Ammon's horn (tissue), 1 donor: Measurements from ENCODE around the gene ARMH2.

Experiments
- DNase-seq: peaks from one replicate; pipeline ENCODE4 v3.0.0-alpha.2; 2016; ENCODE audit warnings: low spot score

Gene ARMH2

DNA sequence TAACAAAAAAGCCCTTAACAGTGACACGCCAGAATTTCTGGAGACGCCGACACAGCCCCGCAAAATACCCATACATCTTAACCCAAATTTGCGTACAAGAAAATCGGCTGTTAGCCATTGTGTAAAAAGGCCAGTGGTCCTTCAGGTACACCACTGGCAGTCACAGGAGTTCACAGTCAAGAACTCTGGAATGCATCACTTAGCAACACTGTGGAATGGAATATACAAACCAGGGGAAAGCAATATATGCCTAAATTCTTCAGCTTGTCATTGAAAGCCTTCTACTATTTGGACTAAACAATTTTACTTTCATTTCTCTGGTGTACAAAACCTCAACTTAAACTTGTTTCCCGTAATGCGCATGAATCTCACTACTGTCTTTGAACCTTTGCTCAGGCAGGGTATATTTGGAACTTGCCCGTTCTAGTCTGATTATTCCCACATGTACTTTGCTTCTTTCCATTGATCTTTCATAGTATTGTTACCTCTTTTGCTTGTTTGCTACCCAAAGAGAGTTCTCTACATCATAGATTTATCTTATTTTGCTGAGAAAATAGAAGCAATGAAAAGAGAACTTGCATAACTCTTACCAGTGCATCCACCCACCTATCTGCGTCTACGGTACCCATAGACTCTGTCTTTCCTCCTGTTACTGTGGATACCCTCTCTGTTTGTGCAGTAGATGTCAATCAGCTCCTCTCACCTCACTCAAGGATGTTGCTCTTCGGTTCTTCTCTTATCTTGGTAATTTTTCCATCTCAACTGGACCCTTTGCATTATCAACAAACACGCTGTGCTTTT is at the start of gene ARMH2:
Gene ARMH2, minus strand, starts transcription at position 178 of the 801 bp plus-strand sequence. Its CDS starts 60 bp downstream, at position 118.
- no peak for DNase-seq

DNA sequence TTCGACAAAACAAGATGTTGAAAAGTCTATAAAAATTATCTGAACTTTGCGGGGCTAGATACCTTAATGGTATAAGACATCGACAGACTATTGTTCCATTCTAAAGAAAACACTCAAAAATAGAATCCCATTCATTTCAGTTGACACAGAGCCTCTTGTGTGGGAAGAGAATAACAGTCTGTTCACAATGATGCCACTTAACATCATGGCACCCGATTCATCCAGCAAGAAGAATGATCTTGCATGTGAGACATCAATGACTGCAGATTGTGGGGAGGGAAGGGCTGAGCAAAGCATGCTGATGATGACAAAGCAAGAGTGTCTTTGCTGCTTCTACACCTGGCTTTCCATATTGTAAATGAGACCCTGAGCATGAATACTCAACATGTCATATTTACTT is 49.7 kb upstream of the ARMH2 start:
- peak; percentile 85 for DNase-seq

DNA sequence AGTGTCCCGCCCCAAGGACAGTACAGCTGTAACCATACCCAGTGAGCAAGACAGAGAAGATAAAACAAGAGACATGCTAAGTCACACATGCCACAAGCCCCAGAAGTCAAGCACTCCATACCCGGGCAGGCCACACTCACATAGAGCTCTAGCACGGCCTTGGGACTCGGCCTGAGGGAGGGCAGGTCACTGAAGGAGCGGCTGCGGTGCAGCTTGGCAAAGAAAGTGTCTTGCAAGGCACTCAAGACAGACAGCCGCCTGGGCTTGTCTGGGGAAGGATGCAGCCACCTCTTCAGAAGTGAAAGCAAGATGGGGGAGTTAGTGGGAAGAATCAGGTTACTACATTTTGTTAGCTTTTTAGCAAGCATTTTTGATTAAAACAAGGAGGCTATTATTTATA is 48.7 kb upstream of the ARMH2 start:
- no peak for DNase-seq

DNA sequence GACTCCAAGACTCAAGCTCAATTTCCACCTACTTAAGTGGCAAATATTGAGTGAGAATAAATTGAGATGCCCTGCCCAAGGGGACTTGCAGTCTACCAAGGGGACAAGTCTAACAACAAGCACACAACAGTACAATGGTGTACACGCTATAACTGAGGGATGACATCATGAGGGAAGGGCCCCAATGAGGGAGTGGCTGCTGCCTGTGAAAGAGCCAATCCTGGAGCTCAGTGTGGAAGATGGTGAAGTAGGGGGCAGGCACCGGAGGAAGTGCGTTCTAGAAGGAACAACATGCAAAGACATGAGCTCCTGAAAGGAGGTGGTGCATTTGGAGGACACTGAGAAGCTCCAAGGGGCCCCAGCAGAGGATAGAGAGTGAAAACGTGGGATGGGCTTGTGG is 46.9 kb upstream of the ARMH2 start:
- DNase-seq, result no peak

DNA sequence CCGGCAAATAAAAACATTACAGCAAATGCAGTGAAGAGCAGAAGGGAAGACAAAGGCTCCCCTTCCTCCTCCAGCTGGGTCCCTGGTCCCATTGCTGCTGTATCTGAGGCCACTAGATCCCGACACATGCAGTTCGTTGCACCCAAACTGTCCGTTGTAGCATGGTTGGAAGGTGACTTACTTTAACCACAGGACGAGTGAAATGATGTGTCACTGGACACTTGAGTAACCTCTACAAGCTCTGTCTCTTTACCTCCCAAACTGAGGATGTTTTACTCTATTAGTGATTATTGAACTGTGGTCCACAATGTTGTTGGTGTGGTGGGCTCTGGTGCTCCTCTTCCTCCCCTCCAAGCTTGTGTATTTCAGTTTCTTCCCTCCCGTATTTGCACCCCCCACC is 46.2 kb upstream of the ARMH2 start:
- DNase-seq, result no peak

DNA sequence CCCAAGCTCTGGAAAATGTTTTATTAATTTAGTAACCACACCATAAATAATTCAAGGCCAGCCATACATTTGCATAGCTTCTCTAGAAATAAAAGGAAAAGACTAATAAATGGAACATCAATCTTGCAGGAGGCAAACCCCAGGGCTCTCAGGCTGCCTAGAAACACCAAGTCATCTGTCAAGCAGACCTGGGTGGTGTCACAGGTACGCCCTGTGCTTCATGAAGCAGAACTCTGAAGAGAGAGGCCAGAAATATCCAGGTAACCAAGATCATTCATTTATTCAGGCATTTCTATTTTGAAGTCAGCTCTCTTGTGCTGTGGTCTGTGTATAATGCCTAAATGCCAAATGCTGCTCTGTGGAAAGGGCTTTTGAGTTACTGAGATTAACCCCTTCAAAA is 45.3 kb upstream of the ARMH2 start:
- no peak for DNase-seq

DNA sequence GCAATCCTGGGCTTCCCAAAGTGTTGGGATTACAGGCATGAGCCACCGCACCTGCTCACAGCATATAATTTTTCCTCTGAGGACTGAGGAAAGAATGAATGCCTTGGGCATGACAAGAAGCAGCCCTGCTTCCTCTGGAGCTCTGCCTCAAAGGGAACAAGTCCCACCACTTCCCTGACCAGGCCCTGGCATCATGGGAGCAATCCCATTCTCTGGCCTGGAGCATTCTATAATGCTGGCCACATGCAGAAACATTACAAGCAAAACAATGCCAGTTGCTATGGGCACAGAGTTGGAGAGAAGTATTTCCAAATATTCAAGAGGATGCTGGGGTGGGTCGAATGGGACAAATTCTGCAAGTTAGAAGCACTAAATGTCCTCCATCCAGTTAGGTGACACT is 41.5 kb upstream of the ARMH2 start:
- DNase-seq, result no peak

DNA sequence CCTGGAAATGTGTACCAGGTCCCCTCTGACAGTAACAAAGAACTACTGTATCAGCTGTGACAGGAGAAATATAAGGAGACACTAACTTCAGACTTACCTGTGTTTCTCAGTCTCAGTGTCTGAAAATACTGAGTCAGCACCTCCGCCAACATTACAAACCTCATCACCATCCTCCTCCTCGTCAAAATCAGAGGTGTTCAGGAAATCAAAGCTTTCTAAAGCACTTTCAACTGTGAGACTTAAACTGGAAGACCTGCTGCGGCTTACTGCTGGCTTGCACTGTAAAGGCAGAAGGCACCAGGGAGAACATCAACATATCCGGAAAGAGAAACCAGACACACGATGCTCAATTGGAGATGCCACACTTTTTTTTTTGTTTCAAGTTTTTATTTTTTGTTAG is 40.3 kb upstream of the ARMH2 start:
- DNase-seq, result no peak

DNA sequence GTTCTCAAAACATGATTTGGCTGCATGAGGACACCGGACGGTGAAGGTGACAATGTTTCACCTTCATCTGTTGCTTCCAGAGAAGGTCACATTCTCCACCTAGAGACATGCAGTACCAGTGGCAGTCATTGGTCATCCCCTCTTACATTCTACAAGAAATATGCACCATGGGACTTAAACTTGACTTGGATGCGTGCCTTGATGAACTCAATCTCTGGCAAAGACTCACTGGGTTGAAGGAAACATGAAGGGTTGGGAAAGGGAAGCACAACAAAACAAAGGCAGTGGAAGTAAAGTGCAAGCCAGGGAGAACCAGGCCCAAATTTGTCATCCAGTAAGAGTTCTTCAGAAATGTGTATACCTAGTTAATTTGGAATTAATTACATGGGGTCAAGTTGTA is 39.4 kb upstream of the ARMH2 start:
- no peak for DNase-seq

DNA sequence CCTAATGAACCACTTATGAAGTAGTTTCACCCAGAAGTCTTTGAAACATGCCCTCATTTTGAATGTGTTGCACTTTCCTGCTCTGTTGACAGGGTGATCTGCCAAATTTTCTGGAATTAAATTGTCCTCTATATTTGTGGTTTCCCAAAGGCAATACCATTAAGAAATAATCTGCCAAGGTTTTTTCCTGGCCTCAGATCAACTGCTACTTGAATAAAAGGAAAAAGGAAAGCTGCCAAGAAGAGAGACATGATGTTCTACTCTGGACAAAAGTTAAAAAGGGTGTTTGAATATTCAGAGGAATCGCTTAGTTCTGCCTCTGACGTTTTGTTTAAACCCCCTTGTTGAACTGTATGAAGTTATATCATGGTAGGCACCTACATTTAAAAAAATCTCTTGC is 37.4 kb upstream of the ARMH2 start:
- peak; percentile 59 for DNase-seq

DNA sequence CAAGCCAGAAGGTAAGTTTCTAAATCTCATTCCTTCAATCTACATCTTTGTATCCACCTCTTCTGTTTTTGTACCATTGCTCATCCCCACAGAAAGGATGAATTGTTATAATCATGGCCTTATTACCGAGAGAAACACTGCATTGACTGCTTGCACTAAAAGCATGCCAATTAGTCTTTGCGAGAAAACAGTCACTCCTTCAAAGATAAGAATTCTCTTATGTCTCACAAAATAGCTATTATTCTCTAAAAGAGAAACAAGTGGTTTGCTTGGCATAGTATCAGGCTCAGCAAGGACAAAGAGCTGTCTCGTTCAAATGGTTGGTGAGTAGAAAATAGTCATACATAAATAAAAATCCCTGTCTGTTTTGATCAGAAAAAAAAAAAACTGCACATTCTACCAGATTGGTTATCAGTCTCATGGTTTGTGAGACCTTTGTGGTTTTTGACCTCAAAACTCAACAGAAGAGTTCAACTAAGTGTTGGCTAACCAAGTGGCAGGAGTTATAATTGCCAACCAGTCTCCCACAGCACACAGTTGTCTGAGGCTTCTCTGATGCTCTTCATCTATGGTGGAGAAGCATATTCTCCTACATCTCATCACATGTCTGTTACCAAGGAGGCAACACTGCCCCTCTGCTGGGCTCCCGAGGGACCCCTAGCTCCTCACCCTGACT is 35.1 kb upstream of the ARMH2 start:
- DNase-seq, result no peak

DNA sequence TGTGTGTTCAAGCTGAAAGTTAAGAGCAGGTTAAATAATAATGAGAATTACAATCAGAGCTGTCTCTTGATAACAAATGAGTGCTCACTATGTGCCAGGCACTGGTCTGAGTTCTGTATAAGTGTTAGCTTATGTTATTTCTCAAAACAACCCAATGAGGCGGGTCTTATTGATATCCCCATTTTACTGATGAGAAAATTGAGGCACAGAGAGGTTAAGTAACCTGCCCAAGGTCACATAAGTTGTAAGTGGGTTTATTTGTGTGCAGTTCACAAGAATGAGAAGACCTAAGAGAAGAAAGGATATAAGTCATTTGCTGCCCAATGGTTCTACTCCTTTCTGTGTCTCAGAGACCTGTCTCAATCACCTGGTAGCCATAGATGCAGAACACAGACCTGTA is 34.1 kb upstream of the ARMH2 start:
- no peak for DNase-seq

DNA sequence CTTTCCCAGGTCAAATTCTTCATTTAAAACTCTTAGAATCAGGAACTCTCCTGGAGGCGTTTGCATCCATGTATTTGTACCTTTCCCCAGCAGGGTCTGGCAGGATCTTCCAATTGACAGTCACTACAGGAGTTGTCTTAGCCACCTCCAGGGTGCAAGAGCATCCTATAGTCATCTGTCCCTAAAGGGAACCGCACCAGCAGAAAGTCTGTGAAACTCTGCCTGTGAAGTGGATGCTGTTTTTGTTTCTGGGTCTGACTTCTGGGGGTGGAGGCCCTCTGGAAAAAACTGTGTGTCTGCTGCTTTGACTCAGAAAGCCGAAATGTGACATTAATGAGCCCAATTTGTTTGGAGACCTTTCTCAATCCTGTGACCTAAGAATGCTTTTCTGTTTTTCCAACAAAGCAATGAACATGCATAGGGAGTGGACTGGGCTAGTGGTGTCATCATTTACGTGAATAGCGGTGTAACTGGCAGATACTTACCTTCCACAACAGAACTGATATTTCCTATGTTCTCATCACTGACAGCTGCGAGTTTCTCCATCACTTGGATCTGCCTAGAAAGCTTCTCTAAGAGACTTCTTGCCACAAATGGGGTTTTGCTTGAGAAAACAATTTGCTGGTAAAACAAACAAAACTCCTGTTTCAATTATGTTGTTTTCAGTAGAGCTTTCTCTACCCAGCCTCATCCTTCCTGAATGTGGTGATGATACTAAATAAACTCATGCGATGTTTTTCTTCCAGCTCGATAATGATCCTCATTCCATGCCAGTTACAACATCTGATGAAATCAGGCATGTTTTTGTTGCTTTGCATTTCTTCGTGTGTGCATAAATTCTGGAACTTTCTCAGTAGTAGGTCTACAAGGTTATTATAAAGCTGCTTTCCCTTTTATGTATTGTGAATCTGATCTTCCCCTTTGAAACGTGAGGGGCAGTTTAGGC is 33.3 kb upstream of the ARMH2 start:
- DNase-seq, result no peak

DNA sequence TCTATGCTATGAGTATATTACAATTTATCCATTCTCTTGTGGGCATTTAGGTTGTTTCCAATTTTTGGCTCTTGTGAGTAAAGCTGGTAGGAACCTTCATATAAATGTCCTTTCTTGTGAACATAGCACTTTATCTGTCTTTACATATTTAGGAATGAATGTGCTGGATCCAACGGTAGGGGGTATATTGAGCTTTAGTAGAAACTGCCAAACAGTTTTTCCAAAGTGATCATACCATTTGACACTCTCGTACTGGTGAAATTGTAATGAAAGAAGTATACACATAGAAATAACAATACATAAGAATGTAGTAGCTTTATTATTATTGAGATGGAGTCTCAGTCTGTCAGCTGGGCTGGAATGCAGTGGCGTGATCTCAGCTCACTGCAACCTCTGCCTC is 30.9 kb upstream of the ARMH2 start:
- no peak for DNase-seq

DNA sequence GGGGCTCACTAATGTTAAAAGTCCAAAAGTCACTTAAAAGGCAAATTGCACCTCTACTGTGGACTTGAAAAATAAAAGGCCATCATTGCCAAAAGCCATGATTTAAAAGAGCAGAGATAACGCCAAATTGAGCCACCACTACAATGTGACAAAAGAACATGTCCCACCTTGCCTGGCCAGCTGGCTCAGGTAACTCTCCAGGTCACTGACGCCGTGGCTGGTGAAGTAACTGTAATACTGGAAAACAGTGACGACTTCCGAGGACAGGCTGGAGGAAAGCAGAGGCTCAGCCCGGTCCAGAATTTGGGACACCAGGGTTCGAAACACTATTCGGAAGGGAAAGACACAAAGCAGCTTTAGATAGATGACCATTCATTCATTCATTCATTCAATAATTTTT is 29.3 kb upstream of the ARMH2 start:
- no peak for DNase-seq

DNA sequence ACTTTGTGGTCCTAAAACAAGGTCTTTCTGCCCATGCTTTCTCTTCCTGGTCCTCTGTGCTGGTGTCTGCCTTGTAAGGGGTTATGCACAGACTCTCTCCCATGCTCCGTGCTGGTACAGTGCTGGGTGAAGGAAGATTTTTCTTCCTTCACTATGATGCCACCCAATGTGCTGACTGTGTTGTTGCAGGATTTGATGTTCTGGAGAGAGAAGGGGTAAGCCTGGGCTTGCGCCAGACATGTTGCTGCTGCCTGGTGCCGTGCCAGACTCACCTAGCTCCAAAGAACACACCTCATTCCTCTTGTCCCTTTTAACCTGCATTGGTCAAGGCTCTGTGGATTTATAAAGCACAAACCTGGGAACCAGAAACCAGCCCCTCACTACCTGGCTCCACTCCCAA is 28.4 kb upstream of the ARMH2 start:
- DNase-seq, result no peak

DNA sequence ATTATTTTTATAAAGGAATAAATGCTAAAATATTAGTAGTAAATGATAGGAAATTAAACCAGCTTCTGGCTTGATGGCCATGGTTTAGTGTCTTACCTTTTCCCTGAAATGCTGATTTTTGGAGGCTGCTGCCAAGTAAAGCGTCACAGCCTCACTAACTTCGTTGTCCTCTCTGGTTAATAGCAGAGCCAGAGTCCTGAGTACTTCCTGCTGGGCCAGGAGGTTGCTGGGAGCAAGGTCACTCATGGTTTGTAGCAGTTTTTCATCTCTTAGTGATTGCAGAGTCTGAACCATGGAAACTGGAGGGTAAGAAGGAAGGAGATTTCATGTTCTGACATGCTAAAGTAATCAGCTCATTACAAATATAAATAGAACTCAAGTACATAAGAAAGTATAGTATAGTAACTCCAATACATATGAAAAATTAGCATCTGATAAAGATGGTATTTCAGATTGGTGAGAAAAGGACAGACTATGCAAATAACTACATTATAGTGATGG is 26.5 kb upstream of the ARMH2 start:
- no peak for DNase-seq

DNA sequence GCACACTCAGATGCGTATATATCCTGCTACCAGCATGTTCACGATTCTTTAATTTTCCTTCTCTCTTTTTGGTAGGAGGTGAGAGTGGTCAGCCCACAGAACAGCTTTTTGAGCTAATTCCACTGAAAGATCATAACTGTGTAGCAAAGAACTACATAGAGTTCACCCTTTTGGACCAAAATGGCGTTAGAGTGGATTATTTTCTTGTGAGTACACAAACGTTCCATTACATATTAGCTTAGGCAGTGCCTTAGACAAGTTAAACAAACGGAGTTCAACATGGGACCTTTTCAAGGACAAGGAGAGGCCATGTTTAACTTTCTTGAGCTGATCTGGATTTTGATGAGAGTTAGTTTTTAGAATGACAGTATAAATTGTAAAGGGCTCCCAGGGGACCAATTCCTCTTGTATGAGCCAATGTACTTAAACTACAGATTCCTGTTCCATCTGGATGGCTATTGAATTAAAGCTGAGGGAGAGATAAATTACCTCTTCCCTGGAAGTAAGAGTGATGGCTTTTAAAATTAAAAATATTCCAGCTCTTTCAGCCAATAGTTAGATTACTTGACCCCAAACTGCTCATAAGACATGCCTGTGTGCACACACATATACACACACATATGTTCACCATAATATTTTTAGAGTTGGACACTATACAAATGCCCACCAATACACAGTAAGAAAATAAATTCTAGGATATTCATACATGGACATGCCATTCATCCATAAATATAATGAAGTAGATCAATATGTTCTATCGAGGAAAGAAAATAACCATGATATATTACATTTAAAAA is 25.6 kb upstream of the ARMH2 start:
- no peak for DNase-seq

DNA sequence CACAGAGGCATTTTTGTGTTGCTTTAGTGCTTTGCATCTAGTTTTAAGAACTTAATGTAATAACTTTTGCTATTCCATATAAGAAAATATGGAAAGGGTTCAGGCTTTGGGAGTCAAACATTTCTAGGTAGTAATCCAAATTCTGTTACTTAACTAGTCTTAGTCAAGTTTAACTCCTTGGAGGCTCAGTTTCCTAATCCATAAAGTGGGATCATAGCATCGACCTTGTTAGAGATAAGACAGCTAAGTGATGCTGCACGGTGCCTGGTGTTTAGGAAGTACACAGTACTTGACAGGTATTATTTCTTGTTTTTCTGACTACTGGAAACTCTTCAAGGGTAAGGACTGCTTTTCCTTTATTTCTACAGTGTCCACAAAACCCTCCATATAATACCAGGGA is 24.5 kb upstream of the ARMH2 start:
- DNase-seq, result no peak

DNA sequence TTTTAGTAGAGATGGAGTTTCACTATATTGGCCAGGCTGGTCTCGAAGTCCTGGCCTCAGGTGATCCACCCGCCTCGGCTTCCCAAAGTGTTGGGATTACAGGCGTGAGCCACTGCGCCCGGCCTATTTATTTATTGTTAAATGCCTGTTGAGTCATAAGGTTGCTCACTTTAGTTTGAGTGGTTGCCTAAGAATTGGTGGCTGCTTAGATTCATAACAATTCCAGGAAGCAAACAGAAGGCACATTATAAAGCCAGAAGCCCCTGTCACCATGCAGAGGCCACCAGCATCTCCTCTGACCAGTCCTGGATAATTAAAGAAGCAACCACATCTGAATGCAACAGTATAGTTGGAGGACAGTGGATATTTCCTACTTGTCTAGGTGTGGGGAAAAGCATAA is 24.0 kb upstream of the ARMH2 start:
- DNase-seq, result no peak

DNA sequence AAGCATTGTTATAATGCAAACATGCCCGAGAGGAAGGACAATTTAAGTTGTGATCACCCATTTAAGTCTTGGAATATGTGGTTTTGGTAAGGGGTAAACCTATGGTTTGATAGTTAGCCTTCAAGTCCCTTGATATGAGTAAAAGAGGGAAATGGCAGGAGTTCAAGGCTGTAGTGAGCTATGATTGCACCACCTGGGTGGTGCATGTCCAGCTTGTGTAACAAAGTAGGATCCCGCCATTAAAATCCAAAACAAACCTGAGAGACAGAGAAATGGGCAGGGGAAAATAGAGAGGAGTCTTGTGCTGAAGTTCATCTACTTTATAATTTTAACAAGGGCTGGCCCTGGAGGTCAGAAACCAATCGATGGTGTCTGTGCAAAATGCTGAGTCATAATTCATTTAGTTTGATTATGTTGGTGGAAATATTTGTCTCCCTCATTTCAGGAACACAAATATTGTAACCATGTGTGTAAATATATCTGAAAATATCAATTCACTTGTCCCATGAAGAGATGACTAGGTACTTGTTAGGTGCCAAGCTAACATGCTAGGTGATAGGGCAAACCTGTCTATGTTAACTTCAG is 23.2 kb upstream of the ARMH2 start:
- DNase-seq, result no peak
